GM23338 (cell line): ENCODE results near the gene CCDC92B. TPM values are rescaled to one million over a fixed set of nuclear protein-coding genes. Genes with fewer than 3 reads are reported as not detected.

Experiments used
- ATAC-seq: fragments of 200-7000 bp; cut with Tn5 transposase; 3 replicates; pipeline ENCODE4 v1.9.1; 2020
- DNase-seq: peaks from one replicate; pipeline ENCODE4 v3.0.0-alpha.2; 2015; ENCODE audit warnings: low spot score
- H2AFZ ChIP-seq: fragments of 200-600 bp; sonication (generic); 2 replicates; pipeline ENCODE4 v1.8.0; 2016; ENCODE audit warnings: antibody characterized with exemption, mild to moderate bottlenecking, moderate library complexity
- H3F3A ChIP-seq: fragments of 200-600 bp; sonication (generic); replicated peaks from 2 replicates; pipeline ENCODE4 v1.8.0; 2017; ENCODE audit warnings: antibody characterized with exemption, mixed run types, low read depth
- H3K27ac ChIP-seq: fragments of 200-600 bp; sonication (generic); 2 replicates; pipeline ENCODE4 v1.6.1; 2016; ENCODE audit warnings: low read depth
- H3K27me3 ChIP-seq: fragments of 200-600 bp; sonication (generic); 2 replicates; pipeline ENCODE4 v1.8.0; 2016; ENCODE audit warnings: mild to moderate bottlenecking, mixed run types, moderate library complexity; ENCODE audit not compliant: insufficient read depth
- H3K36me3 ChIP-seq: fragments of 200-600 bp; sonication (generic); 2 replicates; pipeline ENCODE4 v1.8.0; 2016; ENCODE audit warnings: mild to moderate bottlenecking; ENCODE audit not compliant: insufficient read depth
- H3K4me1 ChIP-seq: fragments of 200-600 bp; sonication (generic); 2 replicates; pipeline ENCODE4 v1.8.0; 2016; ENCODE audit warnings: mild to moderate bottlenecking, moderate library complexity; ENCODE audit not compliant: insufficient read depth
- H3K4me2 ChIP-seq: fragments of 200-600 bp; sonication (generic); 2 replicates; pipeline ENCODE4 v1.7.1; 2017; ENCODE audit warnings: mixed run types
- H3K4me3 ChIP-seq: fragments of 200-600 bp; sonication (generic); 2 replicates; pipeline ENCODE4 v1.6.1; 2016; ENCODE audit warnings: mixed run types
- H3K79me2 ChIP-seq: fragments of 200-600 bp; sonication (generic); replicated peaks from 2 replicates; pipeline ENCODE4 v1.8.0; 2017; ENCODE audit warnings: mild to moderate bottlenecking; ENCODE audit not compliant: insufficient read depth
- H3K9me2 ChIP-seq: fragments of 200-600 bp; sonication (generic); 2 replicates; pipeline ENCODE4 v1.8.0; 2017; ENCODE audit not compliant: insufficient read depth
- H4K20me1 ChIP-seq: fragments of 200-600 bp; sonication (generic); replicated peaks from 2 replicates; pipeline ENCODE4 v1.8.0; 2017; ENCODE audit warnings: mild to moderate bottlenecking; ENCODE audit not compliant: insufficient read depth
- H3K27ac Mint-ChIP-seq: 2 replicates; pipeline ENCODE4 v1.8.0; 2020; ENCODE audit warnings: inconsistent platforms, mild to moderate bottlenecking, moderate library complexity, mixed read lengths
- H3K27me3 Mint-ChIP-seq: 3 replicates; pipeline ENCODE4 v1.8.0; 2022; ENCODE audit warnings: low read depth, mild to moderate bottlenecking, moderate library complexity, mixed read lengths, inconsistent platforms; ENCODE audit not compliant: insufficient read depth, poor library complexity
- H3K36me3 Mint-ChIP-seq: 3 replicates; pipeline ENCODE4 v1.8.0; 2021; ENCODE audit warnings: low read depth, mild to moderate bottlenecking, inconsistent platforms, moderate library complexity, mixed read lengths
- H3K4me1 Mint-ChIP-seq: 3 replicates; pipeline ENCODE4 v1.8.0; 2020; ENCODE audit warnings: mild to moderate bottlenecking, inconsistent platforms, mixed read lengths
- H3K4me3 Mint-ChIP-seq: 3 replicates; pipeline ENCODE4 v1.8.0; 2021; ENCODE audit warnings: moderate library complexity, mild to moderate bottlenecking, inconsistent platforms, mixed read lengths
- H3K9me3 Mint-ChIP-seq: 3 replicates; pipeline ENCODE4 v1.8.0; 2020; ENCODE audit warnings: moderate library complexity, mild to moderate bottlenecking, inconsistent platforms, mixed read lengths
- EZH2 ChIP-seq: fragments of 200-600 bp; sonication (generic); IDR thresholded peaks from one replicate; pipeline ENCODE4 v1.8.0; 2017; ENCODE audit warnings: antibody characterized with exemption, mild to moderate bottlenecking, low read depth; ENCODE audit not compliant: unreplicated experiment
- JUNB ChIP-seq: IDR thresholded peaks from one replicate; pipeline ENCODE4 v1.6.1; 2016; ENCODE audit warnings: antibody characterized with exemption; ENCODE audit not compliant: unreplicated experiment
- POLR2AphosphoS5 ChIP-seq: IDR thresholded peaks from 2 replicates; pipeline ENCODE4 v1.6.1; 2016; ENCODE audit warnings: antibody characterized with exemption, low read depth
- STAT1 ChIP-seq: IDR thresholded peaks from one replicate; pipeline ENCODE4 v1.6.1; 2016; ENCODE audit warnings: antibody characterized with exemption; ENCODE audit not compliant: unreplicated experiment
- ZNF114 ChIP-seq: fragments of 250-450 bp; sonication (Bioruptor Pico); IDR thresholded peaks from 2 replicates; pipeline ENCODE4 v1.5.0; 2020; ENCODE audit warnings: mild to moderate bottlenecking, moderate library complexity
- ZNF331 ChIP-seq: fragments of 250-450 bp; sonication (Bioruptor Pico); IDR thresholded peaks from 2 replicates; pipeline ENCODE4 v1.5.0; 2020; ENCODE audit warnings: low read depth, mild to moderate bottlenecking, moderate library complexity
- polyA plus RNA-seq: library from polyadenylated mRNA; unstranded; fragments of >200 nt; fragmentation: Nextera tagmentation; extraction: Ambion mirVana; gene quantifications from 2 replicates; pipeline ENCODE4 v1.2.1, GENCODE V29; 2016
- total RNA-seq: library from RNA; depleted of rRNA; stranded (reverse); fragments of >200 nt; shearing (Covaris generic); gene quantifications from 2 replicates; pipeline ENCODE4 v1.2.3, GENCODE V29; 2014
- TF ChIP-seq, protein P1 (sequence below): IDR thresholded peaks from 2 replicates; pipeline ENCODE4 v1.6.1; 2016; ENCODE audit warnings: antibody characterized with exemption
- TF ChIP-seq, protein P2 (sequence below), 2 experiments: fragments of 200-600 bp in 1 of 2; sonication (generic) in 1 of 2; conservative IDR thresholded peaks; 2 replicates each; pipeline versions ENCODE4 v1.5.1 to v1.6.1; 2016 to 2017; ENCODE audit warnings: antibody characterized with exemption in 2 of 2, low read depth in 2 of 2, mild to moderate bottlenecking in 2 of 2, moderate library complexity in 1 of 2
- TF ChIP-seq, protein P3 (sequence below): IDR thresholded peaks from one replicate; pipeline ENCODE4 v1.6.1; 2018; ENCODE audit warnings: antibody characterized with exemption; ENCODE audit not compliant: unreplicated experiment

CCDC92B gene
- total and polyA plus RNA-seq, 2 experiments from 2014 or later, result 5.7 to 9.1 TPM

DNA sequence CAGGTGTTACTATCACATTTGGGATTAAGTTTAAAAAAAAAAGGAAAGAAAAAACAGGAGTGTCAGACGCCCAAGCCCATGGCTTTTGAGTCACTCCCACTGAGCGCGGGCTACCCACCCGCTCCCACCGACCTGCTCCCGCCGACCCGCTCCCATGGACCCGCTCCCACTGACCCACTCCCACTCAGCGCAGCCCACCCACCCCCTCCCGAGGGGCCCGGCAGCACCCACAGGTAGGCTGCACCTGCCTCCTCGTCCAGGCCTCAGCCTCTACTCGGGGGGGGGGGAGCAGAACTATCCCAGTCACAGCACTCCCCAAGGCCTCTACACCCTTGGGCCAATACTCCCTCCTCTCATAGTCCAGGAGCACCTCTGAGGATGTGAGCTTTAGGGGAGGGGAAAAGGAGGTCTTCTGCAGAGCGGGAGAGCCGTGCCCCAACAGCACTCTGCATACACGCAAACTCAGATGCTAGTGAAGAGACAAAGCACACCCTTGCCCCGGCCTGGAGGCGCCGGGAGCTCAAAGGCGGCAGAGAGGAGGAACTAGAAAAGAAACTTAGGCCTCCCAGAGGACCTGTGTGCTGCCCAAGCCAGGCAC lies 40.8 kb downstream of the CCDC92B start (continued):
- TF ChIP-seq STAT1 (no peak), JUNB (no peak), POLR2AphosphoS5 (no peak), ZNF331 (no peak)
- TF ChIP-seq, protein P1, sequence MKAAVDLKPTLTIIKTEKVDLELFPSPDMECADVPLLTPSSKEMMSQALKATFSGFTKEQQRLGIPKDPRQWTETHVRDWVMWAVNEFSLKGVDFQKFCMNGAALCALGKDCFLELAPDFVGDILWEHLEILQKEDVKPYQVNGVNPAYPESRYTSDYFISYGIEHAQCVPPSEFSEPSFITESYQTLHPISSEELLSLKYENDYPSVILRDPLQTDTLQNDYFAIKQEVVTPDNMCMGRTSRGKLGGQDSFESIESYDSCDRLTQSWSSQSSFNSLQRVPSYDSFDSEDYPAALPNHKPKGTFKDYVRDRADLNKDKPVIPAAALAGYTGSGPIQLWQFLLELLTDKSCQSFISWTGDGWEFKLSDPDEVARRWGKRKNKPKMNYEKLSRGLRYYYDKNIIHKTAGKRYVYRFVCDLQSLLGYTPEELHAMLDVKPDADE, result no peak

DNA sequence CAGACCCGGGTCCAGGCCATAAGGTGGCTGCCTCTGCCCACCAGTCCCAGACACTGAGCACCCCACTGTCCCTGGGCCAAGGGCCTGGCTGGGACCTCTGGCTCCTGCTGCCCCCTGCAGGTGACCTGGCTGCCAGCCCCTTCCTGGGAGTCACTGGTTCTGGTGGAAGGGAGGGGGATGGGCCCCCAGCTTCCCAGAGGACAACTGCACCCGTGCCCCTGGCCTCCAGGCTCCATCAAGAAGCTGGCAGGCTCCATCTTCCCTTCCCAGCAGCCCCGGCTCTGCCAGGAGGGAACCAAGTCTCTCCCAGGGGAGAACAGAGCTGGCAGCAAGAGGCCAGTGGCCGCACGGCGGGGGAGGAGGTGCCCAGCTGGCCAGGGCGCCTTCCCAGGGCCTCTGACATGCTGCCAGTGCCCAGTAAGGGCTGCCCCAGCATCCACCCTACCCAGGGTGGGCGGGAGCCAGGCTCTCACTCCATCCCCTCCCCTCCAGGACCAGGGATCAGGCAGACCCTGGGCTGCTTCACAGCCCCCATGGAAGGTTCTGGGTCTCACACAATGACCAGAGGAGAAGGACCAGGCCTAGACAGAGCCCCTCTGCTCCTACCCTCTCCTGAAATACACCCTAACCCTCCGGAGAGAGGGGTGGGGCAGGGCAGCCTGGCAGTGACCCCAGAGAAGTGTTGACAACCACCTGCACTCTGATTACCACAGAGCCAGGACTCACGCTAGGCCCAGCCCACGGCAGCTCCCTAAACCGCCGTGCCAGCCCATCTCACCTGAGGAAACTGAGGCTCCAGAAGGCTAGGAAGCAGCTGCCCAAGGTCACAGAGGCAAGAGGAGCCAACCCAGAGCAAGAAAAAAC lies 41.5 kb downstream of the CCDC92B start:
- H3K27ac ChIP-seq, result no peak overlapping the region
- no peak overlapping the region for H2AFZ ChIP-seq
- peaks cover 6% of the 10 kb centered on the region for H3K36me3 Mint-ChIP-seq
- no peak overlapping the region for H3K4me3 Mint-ChIP-seq
- H3K4me2 ChIP-seq, result no peak overlapping the region
- TF ChIP-seq, protein P1, result no peak
- TF ChIP-seq, protein P2, sequence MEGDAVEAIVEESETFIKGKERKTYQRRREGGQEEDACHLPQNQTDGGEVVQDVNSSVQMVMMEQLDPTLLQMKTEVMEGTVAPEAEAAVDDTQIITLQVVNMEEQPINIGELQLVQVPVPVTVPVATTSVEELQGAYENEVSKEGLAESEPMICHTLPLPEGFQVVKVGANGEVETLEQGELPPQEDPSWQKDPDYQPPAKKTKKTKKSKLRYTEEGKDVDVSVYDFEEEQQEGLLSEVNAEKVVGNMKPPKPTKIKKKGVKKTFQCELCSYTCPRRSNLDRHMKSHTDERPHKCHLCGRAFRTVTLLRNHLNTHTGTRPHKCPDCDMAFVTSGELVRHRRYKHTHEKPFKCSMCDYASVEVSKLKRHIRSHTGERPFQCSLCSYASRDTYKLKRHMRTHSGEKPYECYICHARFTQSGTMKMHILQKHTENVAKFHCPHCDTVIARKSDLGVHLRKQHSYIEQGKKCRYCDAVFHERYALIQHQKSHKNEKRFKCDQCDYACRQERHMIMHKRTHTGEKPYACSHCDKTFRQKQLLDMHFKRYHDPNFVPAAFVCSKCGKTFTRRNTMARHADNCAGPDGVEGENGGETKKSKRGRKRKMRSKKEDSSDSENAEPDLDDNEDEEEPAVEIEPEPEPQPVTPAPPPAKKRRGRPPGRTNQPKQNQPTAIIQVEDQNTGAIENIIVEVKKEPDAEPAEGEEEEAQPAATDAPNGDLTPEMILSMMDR (conservative IDR thresholded peaks at IDR 0.05; ENCODE audit: low read depth in 2 of 2), result peak; percentile 62 to 83
- H3K27me3 ChIP-seq, result peaks cover 22% of the 10 kb centered on the region; the same call in 1 of the 2 replicates
- no peak overlapping the region for H3K4me3 ChIP-seq
- ATAC-seq, result peak; percentile 37
- H3F3A ChIP-seq, result peaks cover 19% of the 10 kb centered on the region; the same call in 1 of the 2 replicates
- DNase-seq, result peak; percentile 79
- no peak overlapping the region for H3K27ac Mint-ChIP-seq
- no peaks in the 10 kb centered on the region for H3K9me3 Mint-ChIP-seq
- H3K36me3 ChIP-seq, result no peaks in the 10 kb centered on the region
- no peaks in the 10 kb centered on the region for H3K9me2 ChIP-seq
- peaks cover 50% of the 10 kb centered on the region for H3K4me1 Mint-ChIP-seq
- H3K27me3 Mint-ChIP-seq, result peaks cover 26% of the 10 kb centered on the region
- peaks cover 58% of the 10 kb centered on the region for H3K79me2 ChIP-seq
- H3K4me1 ChIP-seq, result peaks cover 32% of the 10 kb centered on the region
- peaks cover 10% of the 10 kb centered on the region for H4K20me1 ChIP-seq

DNA sequence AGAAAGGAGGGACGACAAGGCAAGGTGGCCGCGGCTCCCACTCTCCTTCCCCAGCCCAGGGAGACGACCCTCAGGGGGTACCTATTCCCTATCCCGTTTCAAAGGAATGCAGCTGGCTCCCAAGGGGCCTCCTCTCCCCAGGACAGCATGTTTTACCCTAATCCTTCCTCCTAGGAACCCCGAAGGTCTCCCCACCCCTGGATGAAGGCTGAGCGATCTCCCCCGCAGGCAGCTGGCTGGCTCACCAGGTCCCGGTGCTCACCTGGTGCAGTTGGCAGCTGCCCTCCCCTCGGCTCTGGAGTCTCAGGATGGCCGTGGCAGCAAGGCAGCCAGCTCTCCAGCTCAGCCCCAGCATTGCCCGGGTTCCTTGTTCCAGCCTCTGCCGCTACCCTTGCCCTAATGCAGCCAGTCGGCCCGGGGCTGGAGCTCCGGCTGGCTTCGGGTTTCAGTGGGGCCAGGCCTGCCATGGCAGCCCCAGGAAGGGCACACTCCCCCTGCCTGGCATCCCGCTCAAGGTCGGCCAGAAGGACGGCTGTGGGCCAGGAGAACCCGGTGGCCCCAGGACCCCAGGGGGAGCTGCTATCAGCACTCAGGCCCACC lies 42.4 kb downstream of the CCDC92B start:
- Mint-ChIP-seq H3K4me1 (peaks cover 43% of the 10 kb centered on the region), H3K27me3 (peaks cover 20% of the 10 kb centered on the region), H3K9me3 (no peaks in the 10 kb centered on the region), H3K27ac (no peak overlapping the region), H3K4me3 (no peak overlapping the region), H3K36me3 (peaks cover 15% of the 10 kb centered on the region)
- Histone ChIP-seq H3K27me3 (peaks cover 14% of the 10 kb centered on the region; the same call in 1 of the 2 replicates), H4K20me1 (peaks cover 10% of the 10 kb centered on the region), H3K4me2 (no peak overlapping the region), H3K27ac (no peak overlapping the region), H3K79me2 (peaks cover 58% of the 10 kb centered on the region), H3F3A (peaks cover 11% of the 10 kb centered on the region; the same call in 1 of the 2 replicates), H3K4me3 (no peak overlapping the region), H2AFZ (no peak overlapping the region), H3K36me3 (no peaks in the 10 kb centered on the region), H3K4me1 (peaks cover 26% of the 10 kb centered on the region), H3K9me2 (no peaks in the 10 kb centered on the region)
- DNase-seq (no peak), ATAC-seq (no peak)
- TF ChIP-seq POLR2AphosphoS5, result no peak
- TF ChIP-seq, protein P1, result no peak
- TF ChIP-seq, protein P3, sequence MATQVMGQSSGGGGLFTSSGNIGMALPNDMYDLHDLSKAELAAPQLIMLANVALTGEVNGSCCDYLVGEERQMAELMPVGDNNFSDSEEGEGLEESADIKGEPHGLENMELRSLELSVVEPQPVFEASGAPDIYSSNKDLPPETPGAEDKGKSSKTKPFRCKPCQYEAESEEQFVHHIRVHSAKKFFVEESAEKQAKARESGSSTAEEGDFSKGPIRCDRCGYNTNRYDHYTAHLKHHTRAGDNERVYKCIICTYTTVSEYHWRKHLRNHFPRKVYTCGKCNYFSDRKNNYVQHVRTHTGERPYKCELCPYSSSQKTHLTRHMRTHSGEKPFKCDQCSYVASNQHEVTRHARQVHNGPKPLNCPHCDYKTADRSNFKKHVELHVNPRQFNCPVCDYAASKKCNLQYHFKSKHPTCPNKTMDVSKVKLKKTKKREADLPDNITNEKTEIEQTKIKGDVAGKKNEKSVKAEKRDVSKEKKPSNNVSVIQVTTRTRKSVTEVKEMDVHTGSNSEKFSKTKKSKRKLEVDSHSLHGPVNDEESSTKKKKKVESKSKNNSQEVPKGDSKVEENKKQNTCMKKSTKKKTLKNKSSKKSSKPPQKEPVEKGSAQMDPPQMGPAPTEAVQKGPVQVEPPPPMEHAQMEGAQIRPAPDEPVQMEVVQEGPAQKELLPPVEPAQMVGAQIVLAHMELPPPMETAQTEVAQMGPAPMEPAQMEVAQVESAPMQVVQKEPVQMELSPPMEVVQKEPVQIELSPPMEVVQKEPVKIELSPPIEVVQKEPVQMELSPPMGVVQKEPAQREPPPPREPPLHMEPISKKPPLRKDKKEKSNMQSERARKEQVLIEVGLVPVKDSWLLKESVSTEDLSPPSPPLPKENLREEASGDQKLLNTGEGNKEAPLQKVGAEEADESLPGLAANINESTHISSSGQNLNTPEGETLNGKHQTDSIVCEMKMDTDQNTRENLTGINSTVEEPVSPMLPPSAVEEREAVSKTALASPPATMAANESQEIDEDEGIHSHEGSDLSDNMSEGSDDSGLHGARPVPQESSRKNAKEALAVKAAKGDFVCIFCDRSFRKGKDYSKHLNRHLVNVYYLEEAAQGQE, result no peak
- TF ChIP-seq EZH2, result no peak
- no peak for TF ChIP-seq STAT1
- no peak for TF ChIP-seq ZNF114 (CRISPR knock-in tag)
